GM20431 (cell line): Measurements from ENCODE around the gene ZCCHC24.

ENCODE experiments used
- in situ Hi-C: fragments of 300-500 bp; cut with MseI, MboI; formaldehyde crosslinking; loops from one replicate; pipeline ENCODE4 v1.15.0; 2020; ENCODE audit warnings: low sequenced_read_pairs; ENCODE audit not compliant: unreplicated experiment

Gene ZCCHC24

DNA sequence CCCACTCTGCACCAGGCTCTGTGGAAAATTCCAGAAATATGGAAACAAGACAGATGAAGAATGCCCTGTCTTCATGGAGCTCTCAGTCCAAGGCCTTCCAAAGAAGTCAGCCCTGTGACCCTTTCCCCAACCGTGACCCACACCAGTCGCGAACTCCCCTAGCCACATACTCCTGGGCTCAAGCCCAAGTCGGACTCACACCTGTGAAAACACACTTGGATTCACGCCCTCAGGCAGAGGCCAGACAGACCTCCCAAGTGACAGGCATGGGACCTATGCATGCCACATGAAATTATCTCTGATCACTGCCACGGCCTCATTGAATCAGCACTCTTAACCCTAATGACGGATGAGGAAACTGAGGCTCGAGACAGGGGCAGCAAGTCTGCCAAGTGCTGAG lies 42.5 kb downstream of the ZCCHC24 start:
- in situ Hi-C loops = no loop called here

DNA sequence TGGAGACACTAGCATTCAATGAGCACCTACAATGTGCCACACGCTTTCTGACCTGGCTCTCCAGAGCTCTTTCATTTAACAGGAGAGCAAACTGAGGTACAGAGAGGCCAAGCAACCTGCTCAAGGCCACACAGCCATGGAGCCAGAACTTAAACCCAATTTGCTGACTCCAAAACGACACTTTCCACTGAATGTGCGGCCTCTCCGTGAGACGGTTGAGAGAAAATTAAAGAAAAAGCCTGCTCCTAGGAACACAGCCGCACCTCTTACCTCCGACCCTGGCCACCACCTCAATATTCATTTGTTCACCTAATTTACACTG lies 42.8 kb downstream of the ZCCHC24 start:
- in situ Hi-C loops = no loop called here

DNA sequence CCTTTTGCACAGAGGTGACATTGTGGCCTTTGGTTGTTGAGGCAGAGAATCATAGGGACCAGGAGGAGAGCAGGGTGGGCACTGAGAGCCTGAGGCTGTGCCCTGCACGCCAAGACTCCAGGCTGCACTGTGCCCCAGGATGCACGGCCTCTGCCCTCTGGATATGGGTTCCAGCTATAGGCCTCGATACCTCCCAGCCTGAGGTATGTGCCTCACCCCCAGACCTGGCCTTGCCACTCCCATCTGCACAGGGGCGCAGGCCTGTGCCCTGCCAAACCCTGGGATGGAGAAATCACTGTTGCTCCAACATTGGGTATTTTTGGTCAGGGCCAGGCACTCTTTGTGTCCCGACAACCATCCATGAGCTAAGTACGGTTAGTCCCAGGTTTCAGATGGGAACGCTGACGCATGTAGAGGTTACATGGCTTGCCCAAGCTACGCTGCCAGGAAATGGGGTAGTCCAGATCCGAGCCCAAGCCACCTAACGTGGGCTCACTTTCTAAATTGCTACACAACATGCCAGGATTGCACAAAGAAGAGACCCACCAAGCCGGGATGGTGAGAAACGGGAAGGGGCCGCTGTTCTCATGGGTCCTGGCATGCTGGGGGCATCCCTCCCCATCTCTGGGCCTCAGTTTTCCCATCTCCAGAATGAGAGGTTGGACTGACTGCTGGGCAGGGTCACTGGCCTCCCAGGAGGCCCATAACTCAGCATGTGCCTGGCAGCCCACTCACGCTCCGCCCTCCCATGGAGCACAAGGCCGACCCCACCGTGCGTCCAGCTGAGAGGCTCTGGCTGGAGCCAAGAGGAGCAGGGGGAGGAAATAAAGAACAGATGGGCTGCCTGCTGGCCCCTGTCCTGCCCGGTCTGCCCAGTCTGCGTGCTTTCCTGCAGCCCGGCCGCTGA lies 44.2 kb downstream of the ZCCHC24 start:
- in situ Hi-C loops = no loop called here

GRCh38 chr10:79400146-79401004 lies 45.0 kb downstream of the ZCCHC24 start:
- in situ Hi-C loops = no loop called here

- in situ Hi-C loops = no loop called here
These were observed 46.1 kb downstream of the ZCCHC24 start for GRCh38 chr10:79399223-79399831.

DNA sequence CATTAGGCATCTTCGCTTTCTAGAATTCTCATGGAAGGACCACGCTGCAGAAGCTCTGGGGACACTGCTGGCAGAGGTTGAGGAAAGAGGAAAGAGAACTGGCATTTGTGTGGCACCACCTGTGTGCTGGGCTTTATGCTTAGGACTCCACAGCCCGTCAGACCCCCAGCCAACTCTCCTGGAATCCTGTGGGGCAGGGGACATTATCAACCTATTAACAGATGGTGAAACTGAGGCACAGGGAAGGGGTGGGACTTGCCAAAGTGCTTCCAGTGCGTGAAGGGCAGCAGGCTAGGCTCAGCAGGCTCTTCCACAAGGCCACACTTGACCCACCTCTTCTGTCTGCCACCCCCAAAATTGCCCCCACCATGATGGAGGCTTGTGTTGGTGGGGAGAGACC lies 46.8 kb downstream of the ZCCHC24 start:
- in situ Hi-C loops = no loop called here

GRCh38 chr10:79397575-79398303 lies 47.7 kb downstream of the ZCCHC24 start:
- in situ Hi-C loops = no loop called here

DNA sequence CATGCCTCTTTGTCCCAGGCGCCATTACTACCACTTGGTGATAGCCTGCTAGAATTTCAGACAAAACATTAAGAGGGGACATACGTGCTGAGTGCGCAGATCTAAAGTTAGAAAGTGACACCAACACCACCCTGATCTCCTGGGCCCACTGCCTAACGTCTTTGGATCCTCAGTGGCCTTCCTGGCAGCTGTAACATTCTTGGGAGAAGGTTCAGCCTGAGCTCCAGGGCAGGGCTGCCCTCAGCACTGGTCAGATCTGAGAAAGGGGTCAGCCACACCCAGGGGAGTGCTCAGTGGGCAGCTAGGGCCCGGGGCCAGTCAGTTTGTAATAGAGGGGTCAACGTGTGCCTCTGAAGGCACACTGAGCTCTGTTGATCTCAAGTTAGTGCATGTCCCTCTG lies 48.4 kb downstream of the ZCCHC24 start:
- in situ Hi-C loops = no loop called here

DNA sequence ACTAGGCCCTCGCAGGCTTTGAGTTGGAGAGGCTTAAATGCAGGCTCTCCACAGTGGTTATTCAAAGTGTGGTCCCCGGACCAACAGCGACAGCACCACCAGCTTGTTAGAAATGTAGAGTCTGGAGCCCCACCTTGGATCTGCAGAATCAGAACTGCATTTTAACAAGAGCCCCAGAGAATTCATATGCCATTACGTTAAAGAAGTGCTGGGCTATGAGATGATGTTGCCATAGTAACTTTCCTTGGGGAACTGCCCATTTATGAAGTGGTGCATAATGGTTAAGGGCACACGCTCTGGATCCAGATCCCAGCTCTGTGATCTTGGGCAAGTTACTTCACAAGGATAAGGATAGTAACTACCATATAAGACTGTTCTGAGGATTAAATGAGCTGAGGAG lies 48.9 kb downstream of the ZCCHC24 start:
- in situ Hi-C loops = no loop called here

- in situ Hi-C loops = no loop called here
These were observed 50.8 kb downstream of the ZCCHC24 start for GRCh38 chr10:79394664-79395063.

GRCh38 chr10:79393924-79394610 lies 51.4 kb downstream of the ZCCHC24 start:
- in situ Hi-C loops = no loop called here

- in situ Hi-C loops = no loop called here
These were observed 52.1 kb downstream of the ZCCHC24 start for GRCh38 chr10:79393221-79393923.

DNA sequence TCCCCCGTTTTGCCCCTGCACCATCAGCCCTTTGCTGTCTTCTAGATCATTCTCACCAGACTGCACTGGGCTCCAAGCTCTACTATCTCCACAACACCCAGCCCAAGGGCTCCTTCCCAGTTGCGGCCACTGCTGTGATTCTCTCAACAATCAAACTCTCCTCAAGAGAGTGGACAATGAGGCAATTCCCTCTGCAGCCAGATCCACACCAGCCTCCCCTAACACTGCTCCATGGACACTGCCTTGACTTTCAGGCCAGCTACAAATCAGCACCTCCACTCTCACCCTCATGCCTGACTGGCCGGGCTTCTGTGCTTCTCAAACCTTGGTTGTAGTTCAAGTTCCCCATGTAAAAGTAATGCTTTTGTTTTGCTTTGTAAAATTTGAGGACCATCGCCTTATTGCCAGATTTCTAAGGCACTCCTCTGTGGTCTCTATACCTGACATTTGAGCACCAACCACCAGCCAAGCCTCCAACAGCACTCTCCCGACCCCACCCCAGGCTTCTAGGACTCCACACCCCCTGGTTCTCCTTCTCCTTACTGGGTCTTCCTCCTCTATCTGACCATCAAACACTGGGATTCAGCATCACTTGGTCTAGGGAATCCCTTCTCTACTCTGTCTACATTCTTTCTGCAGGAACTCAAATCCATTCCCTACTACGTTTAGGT lies 52.8 kb downstream of the ZCCHC24 start:
- in situ Hi-C loops = no loop called here

DNA sequence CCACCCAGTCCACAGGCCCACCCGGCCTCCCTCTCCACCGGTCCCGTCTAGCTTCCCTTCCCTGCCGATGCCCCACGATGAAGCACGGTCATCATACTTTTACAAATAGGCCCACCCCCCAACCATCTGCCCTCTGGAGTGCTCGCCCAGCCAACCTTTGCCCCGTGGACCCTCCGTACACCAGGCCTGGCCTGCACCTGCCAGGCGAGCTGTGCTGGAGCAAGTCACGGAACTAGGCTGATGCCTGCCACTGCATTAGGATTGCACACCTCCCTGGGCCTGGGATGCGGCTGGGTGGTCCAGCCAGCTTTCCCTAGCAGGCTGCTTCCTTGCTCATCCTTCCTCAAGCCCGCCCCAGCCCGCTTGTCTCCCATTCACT lies 53.4 kb downstream of the ZCCHC24 start:
- in situ Hi-C loops = no loop called here

DNA sequence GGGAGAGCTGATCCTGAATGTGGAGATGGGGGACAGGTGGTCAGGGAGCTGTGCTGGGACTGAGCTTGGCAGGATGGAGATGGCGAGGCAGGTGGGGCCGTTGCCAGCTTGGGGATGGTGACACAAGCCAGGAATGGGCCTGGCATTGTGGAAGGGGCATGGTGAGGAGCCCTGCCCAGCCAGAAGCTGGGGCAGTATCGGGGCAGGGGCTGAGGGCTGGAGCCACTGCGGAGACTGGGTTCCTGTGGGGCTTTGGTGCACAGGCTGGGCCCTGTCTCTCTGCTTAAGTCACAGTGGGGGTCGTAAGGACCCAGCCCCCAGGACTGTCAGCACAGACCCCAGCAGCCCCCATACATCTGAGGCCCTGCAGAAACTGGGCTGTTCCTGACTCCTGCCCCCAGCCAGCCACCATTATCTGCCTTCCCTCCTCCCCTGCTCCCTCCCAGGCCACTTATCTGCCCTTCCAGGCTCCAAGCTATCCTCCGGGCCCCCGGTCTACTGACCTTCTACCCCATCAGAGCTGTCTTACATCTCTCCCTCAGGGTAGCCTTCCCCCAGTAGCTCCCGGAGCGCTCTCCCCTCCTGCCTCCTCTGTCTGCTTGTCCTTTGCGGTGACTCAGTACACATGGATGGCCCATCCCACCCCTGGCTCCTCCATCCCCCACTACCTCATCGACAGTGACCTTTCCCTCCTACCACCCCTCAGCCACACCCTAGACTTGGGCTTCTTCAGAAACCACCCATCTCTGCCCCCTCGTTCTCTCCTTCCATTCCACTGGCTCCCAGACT lies 54.0 kb downstream of the ZCCHC24 start:
- in situ Hi-C loops = no loop called here

GRCh38 chr10:79390551-79391229 lies 54.7 kb downstream of the ZCCHC24 start:
- in situ Hi-C loops = no loop called here

- in situ Hi-C loops = no loop called here
These were observed 55.4 kb downstream of the ZCCHC24 start for GRCh38 chr10:79390057-79390456.
